Keratinocyte (primary cell): Measurements from ENCODE around the gene SLBP. TPM values are rescaled to one million over a fixed set of nuclear protein-coding genes. Genes with fewer than 3 reads are reported as not detected.

Source experiments
- DNase-seq: peaks from one replicate; pipeline ENCODE4 v3.0.0-alpha.2; 2011; ENCODE audit warnings: low read depth, missing footprints, low spot score
- FAIRE-seq: peaks from 2 replicates; lab custom pipeline; 2011; peaks lifted over from hg19 to GRCh38; lab: Jason Lieb, UNC
- H2AFZ ChIP-seq: 2 replicates; pipeline ENCODE4 v1.6.0; 2012; ENCODE audit warnings: low read length, control low read depth, inconsistent platforms; ENCODE audit not compliant: control insufficient read depth
- H3K27ac ChIP-seq: 2 replicates; pipeline ENCODE4 v1.5.1; 2011; ENCODE audit warnings: low read length; ENCODE audit not compliant: control insufficient read depth, insufficient read depth
- H3K27me3 ChIP-seq: 3 replicates; pipeline ENCODE4 v1.6.0; 2011; ENCODE audit warnings: low read length; ENCODE audit not compliant: control insufficient read depth, insufficient read depth; ENCODE audit errors: extremely low read depth
- H3K36me3 ChIP-seq, 2 experiments: 2 replicates in 1 of 2; 3 replicates in 1 of 2; pipeline ENCODE4 v1.5.1; 2011; ENCODE audit warnings: low read length in 2 of 2, mild to moderate bottlenecking in 1 of 2; ENCODE audit not compliant: control insufficient read depth in 2 of 2, insufficient read depth in 2 of 2; ENCODE audit errors: extremely low read depth in 1 of 2
- H3K4me1 ChIP-seq: 3 replicates; pipeline ENCODE4 v1.5.1; 2011; ENCODE audit warnings: low read length; ENCODE audit not compliant: control insufficient read depth, insufficient read depth; ENCODE audit errors: extremely low read depth
- H3K4me2 ChIP-seq: 3 replicates; pipeline ENCODE4 v1.6.0; 2011; ENCODE audit warnings: low read depth, low read length; ENCODE audit not compliant: control insufficient read depth, insufficient read depth; ENCODE audit errors: extremely low read depth
- H3K4me3 ChIP-seq, 3 experiments: fragments of 200-600 bp in 1 of 3; sonication (generic) in 1 of 3; 2 replicates in 2 of 3; 3 replicates in 1 of 3; pipeline ENCODE4 v1.5.1; 2011 to 2016; ENCODE audit warnings: low read length in 3 of 3, mild to moderate bottlenecking in 3 of 3, control low read depth in 2 of 3, inconsistent platforms in 1 of 3, low read depth in 1 of 3, mixed read lengths in 1 of 3, mixed run types in 1 of 3, moderate library complexity in 1 of 3; ENCODE audit not compliant: control insufficient read depth in 2 of 3, insufficient read depth in 2 of 3; ENCODE audit errors: extremely low read depth in 1 of 3
- H3K79me2 ChIP-seq: 2 replicates; pipeline ENCODE4 v1.6.0; 2012; ENCODE audit warnings: low read length; ENCODE audit not compliant: control insufficient read depth, insufficient read depth
- H3K9ac ChIP-seq: 3 replicates; pipeline ENCODE4 v1.6.0; 2011; ENCODE audit warnings: low read length; ENCODE audit not compliant: control insufficient read depth, insufficient read depth; ENCODE audit errors: extremely low read depth
- H3K9me1 ChIP-seq: 3 replicates; pipeline ENCODE4 v1.6.0; 2011; ENCODE audit warnings: low read length; ENCODE audit not compliant: control insufficient read depth, insufficient read depth; ENCODE audit errors: extremely low read depth
- H3K9me3 ChIP-seq: 2 replicates; pipeline ENCODE4 v1.5.1; 2012; ENCODE audit warnings: low read depth, low read length; ENCODE audit not compliant: control insufficient read depth
- H4K20me1 ChIP-seq: 3 replicates; pipeline ENCODE4 v1.6.0; 2011; ENCODE audit warnings: low read length; ENCODE audit not compliant: control insufficient read depth, insufficient read depth; ENCODE audit errors: extremely low read depth
- CTCF ChIP-seq, 3 experiments: IDR thresholded peaks in 1 of 3; conservative IDR thresholded peaks in 1 of 3; optimal IDR thresholded peaks in 1 of 3; 2 replicates in 2 of 3; 3 replicates in 1 of 3; pipeline versions ENCODE3 to v1.5.1; 2011; ENCODE audit warnings: low read length in 3 of 3, mild to moderate bottlenecking in 3 of 3, moderate library complexity in 2 of 3, control low read depth in 1 of 3, inconsistent platforms in 1 of 3; ENCODE audit not compliant: insufficient read depth in 2 of 3; ENCODE audit errors: extremely low read depth in 1 of 3
- EZH2 ChIP-seq: IDR thresholded peaks from one replicate; pipeline ENCODE4 v1.6.1; 2012; ENCODE audit warnings: inconsistent platforms, mild to moderate bottlenecking, low read length, moderate library complexity
- dilution Hi-C: fragments of 300-500 bp; cut with MboI; formaldehyde crosslinking; loops from one replicate; pipeline ENCODE4 v1.7.0; 2020; ENCODE audit warnings: low sequenced_read_pairs; ENCODE audit not compliant: extremely low pct_ligation_motif_present
- polyA plus RNA-seq, 5 experiments: library from polyadenylated mRNA; depleted of rRNA in 3 of 5; stranded (reverse) in 3 of 5; stranded (forward) in 1 of 5; unstranded in 1 of 5; fragments of >200 nt; gene quantifications; 1 replicate in 1 of 5; 2 replicates in 3 of 5; 3 replicates in 1 of 5; pipeline versions ENCODE4 v1.2.1 to v1.2.3, GENCODE V29; 2011 to 2012; ENCODE audit warnings: missing spikeins in 2 of 5, low read depth in 1 of 5, low replicate concordance in 1 of 5

Gene SLBP
- polyA plus RNA-seq, 1 donor (not counting 4 experiments of a cell fraction or from before 2014, with no cell fraction given), result 90.6 TPM

DNA sequence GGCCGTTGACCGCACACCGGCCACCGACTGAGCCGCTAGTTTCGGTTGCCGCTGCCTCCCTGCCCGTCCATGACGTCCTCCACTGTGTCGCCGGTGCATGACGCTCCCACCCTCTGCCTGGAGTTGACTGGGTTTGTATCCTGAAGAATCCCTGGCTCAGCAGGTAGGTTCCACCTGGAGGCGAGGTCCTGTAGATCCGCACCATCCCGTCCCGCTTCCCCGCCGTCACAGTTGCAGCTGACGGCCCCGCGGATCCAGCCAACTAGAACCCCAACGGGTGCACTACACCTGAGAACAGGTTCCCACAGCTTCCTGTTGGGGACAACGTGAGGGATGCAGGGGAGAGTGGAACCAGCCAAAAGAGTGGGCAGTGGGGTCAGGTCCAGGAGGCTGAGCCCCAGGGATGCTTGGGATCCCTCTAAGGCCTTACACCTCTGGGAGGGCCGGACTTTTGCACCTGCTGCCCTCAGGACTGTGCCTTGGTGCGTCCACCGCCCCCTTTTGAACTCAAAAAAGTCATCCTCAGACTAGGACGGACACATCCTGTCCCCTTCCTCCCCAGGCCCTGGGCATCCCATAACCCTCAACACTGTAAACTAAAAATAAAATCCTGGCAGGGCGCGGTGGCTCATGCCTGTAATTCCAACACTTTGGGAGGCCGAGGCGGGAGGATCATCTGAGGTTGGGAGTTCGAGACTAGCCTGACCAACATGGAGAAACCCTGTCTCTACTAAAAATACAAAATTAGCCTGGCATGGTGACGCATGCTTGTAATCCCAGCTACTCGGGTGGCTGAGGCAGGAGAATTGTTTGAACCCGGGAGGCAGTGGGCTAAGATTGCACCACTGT, 1.1 kb upstream of the SLBP start:
- Histone ChIP-seq H2AFZ (peak overlapping the region; percentile 93), H3K9me1 (no peaks in the 10 kb centered on the region), H3K36me3 (peaks cover 6 to 18% of the 10 kb centered on the region in 2 experiments), H3K9ac (peak overlapping the region; percentile 94), H3K27ac (peak overlapping the region; percentile 96), H3K4me1 (peaks cover 26% of the 10 kb centered on the region), H4K20me1 (peaks cover 9% of the 10 kb centered on the region), H3K4me2 (peak overlapping the region; percentile 88), H3K4me3 (peak overlapping the region; percentile 67 to 96 (median 83)), H3K79me2 (peaks cover 64% of the 10 kb centered on the region), H3K27me3 (no peaks in the 10 kb centered on the region), H3K9me3 (no peaks in the 10 kb centered on the region)
- dilution Hi-C loops, result no loop called here
- TF ChIP-seq EZH2 (no peak), CTCF (optimal IDR thresholded peaks at IDR 0.05 in 1 of 3, IDR thresholded peaks at IDR 0.05 in 1 of 3, conservative IDR thresholded peaks at IDR 0.05 in 1 of 3; ENCODE audit: extremely low read depth in 1 of 3, insufficient read depth in 2 of 3, low read length in 3 of 3) (no peak)
- DNase-seq (no peak), FAIRE-seq (no peak)

GRCh38 chr4:1711571-1712215, 426 bp downstream of the SLBP start:
- peak overlapping the region; percentile 67 to 99 (median 96) for H3K4me3 ChIP-seq
- H3K9me3 ChIP-seq, result no peaks in the 10 kb centered on the region
- FAIRE-seq (no peak), DNase-seq (no peak)
- dilution Hi-C loops, result no loop called here
- TF ChIP-seq CTCF (optimal IDR thresholded peaks at IDR 0.05 in 1 of 3, IDR thresholded peaks at IDR 0.05 in 1 of 3, conservative IDR thresholded peaks at IDR 0.05 in 1 of 3; ENCODE audit: extremely low read depth in 1 of 3, insufficient read depth in 2 of 3, low read length in 3 of 3) (no peak), EZH2 (no peak)
- H3K4me1 ChIP-seq, result peaks cover 26% of the 10 kb centered on the region
- peak overlapping the region; percentile 94 for H3K9ac ChIP-seq
- H2AFZ ChIP-seq, result peak overlapping the region; percentile 66
- H3K27ac ChIP-seq, result peak overlapping the region; percentile 96
- peaks cover 2 to 11% of the 10 kb centered on the region in 2 experiments for H3K36me3 ChIP-seq
- H4K20me1 ChIP-seq, result peaks cover 9% of the 10 kb centered on the region
- no peaks in the 10 kb centered on the region for H3K9me1 ChIP-seq
- peak overlapping the region; percentile 92 for H3K4me2 ChIP-seq
- peaks cover 62% of the 10 kb centered on the region for H3K79me2 ChIP-seq
- H3K27me3 ChIP-seq, result no peaks in the 10 kb centered on the region
